HepG2 (cell line): ENCODE results near the gene MECR. TPM values are rescaled to one million over a fixed set of nuclear protein-coding genes. Genes with fewer than 3 reads are reported as not detected.

Source experiments
- ATRX ChIP-seq: sonication (generic); formaldehyde crosslinking; IDR thresholded peaks from 2 replicates; pipeline ENCODE4 v1.4.0; 2020; ENCODE audit warnings: missing genetic modification reagents, borderline replicate concordance
- ESRRA ChIP-seq: sonication (generic); formaldehyde crosslinking; IDR thresholded peaks from 2 replicates; pipeline ENCODE4 v1.5.1; 2020; ENCODE audit warnings: mild to moderate bottlenecking, low read depth, missing genetic modification reagents
- FOXK1 ChIP-seq: sonication (generic); formaldehyde crosslinking; IDR thresholded peaks from 2 replicates; pipeline ENCODE4 v1.4.0; 2020; ENCODE audit warnings: low read depth, missing genetic modification reagents, borderline replicate concordance
- GATAD2A ChIP-seq: IDR thresholded peaks from 2 replicates; pipeline ENCODE4 v1.6.1; 2016
- KLF6 ChIP-seq: IDR thresholded peaks from 2 replicates; pipeline ENCODE4 v1.8.0; 2016; ENCODE audit warnings: missing biosample characterization, missing genetic modification reagents
- NKX3-1 ChIP-seq: sonication (generic); formaldehyde crosslinking; IDR thresholded peaks from 2 replicates; pipeline ENCODE4 v1.5.0; 2020; ENCODE audit warnings: missing genetic modification reagents
- SAP130 ChIP-seq: IDR thresholded peaks from 2 replicates; pipeline ENCODE4 v1.6.1; 2016; ENCODE audit warnings: low read depth
- SRY ChIP-seq: sonication (generic); formaldehyde crosslinking; IDR thresholded peaks from 2 replicates; pipeline ENCODE4 v1.8.0; 2022; ENCODE audit warnings: mild to moderate bottlenecking, missing genetic modification reagents
- WIZ ChIP-seq: sonication (generic); formaldehyde crosslinking; IDR thresholded peaks from 2 replicates; pipeline ENCODE4 v1.5.1; 2020; ENCODE audit warnings: mild to moderate bottlenecking, missing genetic modification reagents
- ZKSCAN8 ChIP-seq: IDR thresholded peaks from 2 replicates; pipeline ENCODE4 v1.6.1; 2016; ENCODE audit warnings: borderline replicate concordance, missing genetic modification reagents, missing compliant biosample characterization
- ZNF446 ChIP-seq: sonication (generic); formaldehyde crosslinking; IDR thresholded peaks from 2 replicates; pipeline ENCODE4 v1.5.0; 2020; ENCODE audit warnings: mild to moderate bottlenecking, missing genetic modification reagents
- ZNF567 ChIP-seq: sonication (generic); formaldehyde crosslinking; IDR thresholded peaks from 2 replicates; pipeline ENCODE4 v1.8.1; 2023; ENCODE audit warnings: mild to moderate bottlenecking, missing genetic modification reagents, borderline replicate concordance
- ZNF629 ChIP-seq: sonication (generic); formaldehyde crosslinking; conservative IDR thresholded peaks from 2 replicates; pipeline ENCODE4 v1.5.0; 2020; ENCODE audit warnings: missing genetic modification reagents
- ZNF839 ChIP-seq: sonication (generic); formaldehyde crosslinking; IDR thresholded peaks from 2 replicates; pipeline ENCODE4 v1.4.0; 2020; ENCODE audit warnings: missing genetic modification reagents, mild to moderate bottlenecking, borderline replicate concordance
- polyA plus RNA-seq, 8 experiments: library from polyadenylated mRNA; depleted of rRNA in 3 of 8; stranded (reverse) in 7 of 8; unstranded in 1 of 8; fragments of >200 nt; fragmentation: Illumina TruSeq in 4 of 8; extraction: Trizol in 4 of 8; gene quantifications; 2 replicates each; pipeline versions ENCODE4 v1.2.1 to v1.2.3, GENCODE V29; 2011 to 2016; ENCODE audit warnings: low read depth in 4 of 8, missing spikeins in 1 of 8, mixed read lengths in 1 of 8; ENCODE audit not compliant: insufficient read depth in 1 of 8
- total RNA-seq, 5 experiments: library from RNA; depleted of rRNA; stranded (reverse); fragments of >200 nt; fragmentation: Illumina TruSeq; extraction: Trizol; gene quantifications; 2 replicates each; pipeline ENCODE4 v1.2.3, GENCODE V29; 2016; ENCODE audit warnings: low read depth in 1 of 5
- TF ChIP-seq, protein P1 (sequence below): sonication (generic); formaldehyde crosslinking; IDR thresholded peaks from 2 replicates; pipeline ENCODE4 v1.9.0; 2022; ENCODE audit warnings: missing genetic modification reagents, mild to moderate bottlenecking, borderline replicate concordance
- TF ChIP-seq, protein P2 (sequence below): IDR thresholded peaks from 2 replicates; pipeline ENCODE4 v1.6.1; 2012; ENCODE audit warnings: low read length, improper control_type of control experiment
- TF ChIP-seq, protein P3 (sequence below): fragments of 450-650 bp; IDR thresholded peaks from 2 replicates; pipeline ENCODE4 v1.6.1; 2017
- TF ChIP-seq, protein P4 (sequence below): sonication (generic); formaldehyde crosslinking; IDR thresholded peaks from 2 replicates; pipeline ENCODE4 v1.8.0; 2023; ENCODE audit warnings: mild to moderate bottlenecking, missing genetic modification reagents
- TF ChIP-seq, protein P5 (sequence below): IDR thresholded peaks from 2 replicates; pipeline ENCODE4 v1.6.1; 2012; ENCODE audit warnings: inconsistent platforms
- TF ChIP-seq, protein P6 (sequence below): IDR thresholded peaks from 2 replicates; pipeline ENCODE4 v1.6.1; 2012; ENCODE audit warnings: low read depth, low read length, improper control_type of control experiment

MECR gene
- total and polyA plus RNA-seq, 2 of the 13 experiments (the other 11 are each of a cell fraction or from before 2014, with no cell fraction given), result 18.8 to 24.9 TPM

DNA sequence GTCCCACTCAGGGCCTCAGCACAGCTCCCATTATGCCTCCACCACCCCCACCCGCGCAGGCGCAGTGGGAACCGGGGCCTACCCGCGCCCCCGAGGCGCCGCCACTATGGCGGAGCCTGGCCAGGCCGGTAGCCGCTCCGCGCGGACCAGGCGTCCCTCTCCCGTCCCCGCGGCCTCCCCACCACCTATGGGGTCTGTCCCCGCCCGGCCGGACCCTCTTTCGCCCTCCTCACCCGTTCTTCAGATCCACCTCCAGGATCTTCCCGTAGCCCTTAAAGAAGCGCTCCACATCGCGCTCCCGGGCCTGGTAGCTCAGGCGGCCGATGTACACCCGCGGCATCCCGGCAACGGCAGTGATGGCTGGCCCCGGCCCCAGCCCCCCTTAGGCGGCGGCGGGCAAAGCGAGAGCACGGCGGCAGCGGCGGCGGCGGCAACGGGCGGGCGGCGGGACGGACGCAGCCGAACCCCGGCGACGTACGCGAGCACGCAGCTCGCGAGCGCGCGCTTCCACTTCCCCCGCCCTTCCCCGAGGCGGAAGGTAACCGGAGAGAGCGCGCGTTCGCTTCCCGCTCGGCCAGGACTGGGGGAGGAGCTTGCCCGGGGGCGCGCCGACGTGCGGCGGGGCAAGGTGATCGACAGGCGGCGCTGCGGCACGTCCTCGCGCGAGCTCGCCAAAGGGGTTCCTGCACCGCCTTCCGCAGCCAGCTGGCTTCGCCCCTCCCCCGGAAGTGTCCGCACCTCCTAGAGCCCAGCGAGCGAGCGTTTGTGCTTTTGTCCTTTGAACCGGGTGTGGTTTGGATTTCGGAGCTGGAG, 49.1 kb downstream of the MECR start, which contains the start of gene SRSF4 (continued):
- TF ChIP-seq, protein P1, sequence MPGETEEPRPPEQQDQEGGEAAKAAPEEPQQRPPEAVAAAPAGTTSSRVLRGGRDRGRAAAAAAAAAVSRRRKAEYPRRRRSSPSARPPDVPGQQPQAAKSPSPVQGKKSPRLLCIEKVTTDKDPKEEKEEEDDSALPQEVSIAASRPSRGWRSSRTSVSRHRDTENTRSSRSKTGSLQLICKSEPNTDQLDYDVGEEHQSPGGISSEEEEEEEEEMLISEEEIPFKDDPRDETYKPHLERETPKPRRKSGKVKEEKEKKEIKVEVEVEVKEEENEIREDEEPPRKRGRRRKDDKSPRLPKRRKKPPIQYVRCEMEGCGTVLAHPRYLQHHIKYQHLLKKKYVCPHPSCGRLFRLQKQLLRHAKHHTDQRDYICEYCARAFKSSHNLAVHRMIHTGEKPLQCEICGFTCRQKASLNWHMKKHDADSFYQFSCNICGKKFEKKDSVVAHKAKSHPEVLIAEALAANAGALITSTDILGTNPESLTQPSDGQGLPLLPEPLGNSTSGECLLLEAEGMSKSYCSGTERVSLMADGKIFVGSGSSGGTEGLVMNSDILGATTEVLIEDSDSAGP, result peak; percentile 91
- TF ChIP-seq ZKSCAN8 (CRISPR knock-in tag) (peak; percentile 48; the same call in 1 of the 2 replicates), ZNF446 (CRISPR knock-in tag) (peak; percentile 72; the same call in 1 of the 2 replicates), ZNF839 (CRISPR knock-in tag) (no peak), ZNF567 (CRISPR knock-in tag) (no peak), SAP130 (peak; percentile 88), ATRX (CRISPR knock-in tag) (no peak), GATAD2A (CRISPR knock-in tag) (peak; percentile 63; the same call in 1 of the 2 replicates), WIZ (CRISPR knock-in tag) (peak; percentile 25), SRY (peak; percentile 83; the same call in 1 of the 2 replicates), KLF6 (no peak; the same call in 1 of the 2 replicates), NKX3-1 (peak; percentile 75; the same call in 1 of the 2 replicates), ESRRA (CRISPR knock-in tag) (0 out of 2 replicates have a peak, but pooled peaks have one; percentile 79), FOXK1 (CRISPR knock-in tag) (peak; percentile 65; the same call in 1 of the 2 replicates), ZNF629 (no peak)
- TF ChIP-seq, protein P2, sequence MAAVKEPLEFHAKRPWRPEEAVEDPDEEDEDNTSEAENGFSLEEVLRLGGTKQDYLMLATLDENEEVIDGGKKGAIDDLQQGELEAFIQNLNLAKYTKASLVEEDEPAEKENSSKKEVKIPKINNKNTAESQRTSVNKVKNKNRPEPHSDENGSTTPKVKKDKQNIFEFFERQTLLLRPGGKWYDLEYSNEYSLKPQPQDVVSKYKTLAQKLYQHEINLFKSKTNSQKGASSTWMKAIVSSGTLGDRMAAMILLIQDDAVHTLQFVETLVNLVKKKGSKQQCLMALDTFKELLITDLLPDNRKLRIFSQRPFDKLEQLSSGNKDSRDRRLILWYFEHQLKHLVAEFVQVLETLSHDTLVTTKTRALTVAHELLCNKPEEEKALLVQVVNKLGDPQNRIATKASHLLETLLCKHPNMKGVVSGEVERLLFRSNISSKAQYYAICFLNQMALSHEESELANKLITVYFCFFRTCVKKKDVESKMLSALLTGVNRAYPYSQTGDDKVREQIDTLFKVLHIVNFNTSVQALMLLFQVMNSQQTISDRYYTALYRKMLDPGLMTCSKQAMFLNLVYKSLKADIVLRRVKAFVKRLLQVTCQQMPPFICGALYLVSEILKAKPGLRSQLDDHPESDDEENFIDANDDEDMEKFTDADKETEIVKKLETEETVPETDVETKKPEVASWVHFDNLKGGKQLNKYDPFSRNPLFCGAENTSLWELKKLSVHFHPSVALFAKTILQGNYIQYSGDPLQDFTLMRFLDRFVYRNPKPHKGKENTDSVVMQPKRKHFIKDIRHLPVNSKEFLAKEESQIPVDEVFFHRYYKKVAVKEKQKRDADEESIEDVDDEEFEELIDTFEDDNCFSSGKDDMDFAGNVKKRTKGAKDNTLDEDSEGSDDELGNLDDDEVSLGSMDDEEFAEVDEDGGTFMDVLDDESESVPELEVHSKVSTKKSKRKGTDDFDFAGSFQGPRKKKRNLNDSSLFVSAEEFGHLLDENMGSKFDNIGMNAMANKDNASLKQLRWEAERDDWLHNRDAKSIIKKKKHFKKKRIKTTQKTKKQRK, result no peak
- TF ChIP-seq, protein P3, sequence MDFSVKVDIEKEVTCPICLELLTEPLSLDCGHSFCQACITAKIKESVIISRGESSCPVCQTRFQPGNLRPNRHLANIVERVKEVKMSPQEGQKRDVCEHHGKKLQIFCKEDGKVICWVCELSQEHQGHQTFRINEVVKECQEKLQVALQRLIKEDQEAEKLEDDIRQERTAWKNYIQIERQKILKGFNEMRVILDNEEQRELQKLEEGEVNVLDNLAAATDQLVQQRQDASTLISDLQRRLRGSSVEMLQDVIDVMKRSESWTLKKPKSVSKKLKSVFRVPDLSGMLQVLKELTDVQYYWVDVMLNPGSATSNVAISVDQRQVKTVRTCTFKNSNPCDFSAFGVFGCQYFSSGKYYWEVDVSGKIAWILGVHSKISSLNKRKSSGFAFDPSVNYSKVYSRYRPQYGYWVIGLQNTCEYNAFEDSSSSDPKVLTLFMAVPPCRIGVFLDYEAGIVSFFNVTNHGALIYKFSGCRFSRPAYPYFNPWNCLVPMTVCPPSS, result no peak
- TF ChIP-seq, protein P4, sequence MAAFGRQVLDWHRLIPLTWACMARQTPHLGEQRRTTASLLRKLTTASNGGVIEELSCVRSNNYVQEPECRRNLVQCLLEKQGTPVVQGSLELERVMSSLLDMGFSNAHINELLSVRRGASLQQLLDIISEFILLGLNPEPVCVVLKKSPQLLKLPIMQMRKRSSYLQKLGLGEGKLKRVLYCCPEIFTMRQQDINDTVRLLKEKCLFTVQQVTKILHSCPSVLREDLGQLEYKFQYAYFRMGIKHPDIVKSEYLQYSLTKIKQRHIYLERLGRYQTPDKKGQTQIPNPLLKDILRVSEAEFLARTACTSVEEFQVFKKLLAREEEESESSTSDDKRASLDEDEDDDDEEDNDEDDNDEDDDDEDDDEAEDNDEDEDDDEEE (CRISPR knock-in tag), result peak; percentile 99
- TF ChIP-seq, protein P5, sequence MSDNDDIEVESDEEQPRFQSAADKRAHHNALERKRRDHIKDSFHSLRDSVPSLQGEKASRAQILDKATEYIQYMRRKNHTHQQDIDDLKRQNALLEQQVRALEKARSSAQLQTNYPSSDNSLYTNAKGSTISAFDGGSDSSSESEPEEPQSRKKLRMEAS, result peak; percentile 64
- TF ChIP-seq, protein P6, sequence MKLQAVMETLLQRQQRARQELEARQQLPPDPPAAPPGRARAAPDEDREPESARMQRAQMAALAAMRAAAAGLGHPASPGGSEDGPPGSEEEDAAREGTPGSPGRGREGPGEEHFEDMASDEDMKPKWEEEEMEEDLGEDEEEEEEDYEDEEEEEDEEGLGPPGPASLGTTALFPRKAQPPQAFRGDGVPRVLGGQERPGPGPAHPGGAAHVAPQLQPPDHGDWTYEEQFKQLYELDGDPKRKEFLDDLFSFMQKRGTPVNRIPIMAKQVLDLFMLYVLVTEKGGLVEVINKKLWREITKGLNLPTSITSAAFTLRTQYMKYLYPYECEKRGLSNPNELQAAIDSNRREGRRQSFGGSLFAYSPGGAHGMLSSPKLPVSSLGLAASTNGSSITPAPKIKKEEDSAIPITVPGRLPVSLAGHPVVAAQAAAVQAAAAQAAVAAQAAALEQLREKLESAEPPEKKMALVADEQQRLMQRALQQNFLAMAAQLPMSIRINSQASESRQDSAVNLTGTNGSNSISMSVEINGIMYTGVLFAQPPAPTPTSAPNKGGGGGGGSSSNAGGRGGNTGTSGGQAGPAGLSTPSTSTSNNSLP, result peak; percentile 29; the same call in 1 of the 2 replicates
